Measurements from ENCODE around the gene PAK6.

The PAK6 gene

DNA sequence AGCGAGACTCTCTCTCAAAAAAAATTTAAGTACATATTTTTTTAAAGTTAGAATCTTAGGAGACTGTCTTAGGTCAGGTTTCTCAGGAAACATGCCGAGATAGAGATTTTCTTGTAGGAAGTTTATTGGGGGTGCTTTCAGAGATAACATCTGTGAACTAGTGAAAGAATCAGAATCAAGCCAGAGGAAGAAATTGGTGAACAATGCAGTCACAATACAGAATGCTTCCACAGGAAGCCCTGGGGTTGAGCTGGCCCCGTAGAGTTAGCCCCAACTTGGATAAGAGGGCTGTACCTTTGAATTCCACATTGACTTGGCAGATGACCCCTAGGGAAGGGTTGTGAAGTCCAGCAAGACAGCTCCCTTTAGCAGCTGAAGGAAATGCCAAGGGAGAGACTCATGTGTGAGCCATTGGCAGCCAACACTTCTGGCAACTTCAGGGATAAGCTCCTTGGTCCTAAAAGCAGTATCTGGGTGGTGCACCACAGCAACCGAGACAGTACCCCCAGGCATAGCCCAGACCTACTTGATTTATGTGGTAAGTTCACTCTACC lies 75.9 kb downstream of the PAK6 start:
- Histone ChIP-seq H3K9ac (ENCODE audit: low read length) (no peak overlapping the region), H3K27me3 (ENCODE audit: control insufficient read depth, insufficient read depth, low read length) (peaks cover 7% of the 10 kb centered on the region), H3K4me3 (ENCODE audit: low read length) (no peak overlapping the region), H3K4me1 (ENCODE audit: control insufficient read depth, insufficient read depth, low read length) (peaks cover 6% of the 10 kb centered on the region), H3K9me3 (ENCODE audit: control insufficient read depth, low read length) (no peaks in the 10 kb centered on the region), H3K36me3 (ENCODE audit: control insufficient read depth, insufficient read depth, low read length) (no peaks in the 10 kb centered on the region)

DNA sequence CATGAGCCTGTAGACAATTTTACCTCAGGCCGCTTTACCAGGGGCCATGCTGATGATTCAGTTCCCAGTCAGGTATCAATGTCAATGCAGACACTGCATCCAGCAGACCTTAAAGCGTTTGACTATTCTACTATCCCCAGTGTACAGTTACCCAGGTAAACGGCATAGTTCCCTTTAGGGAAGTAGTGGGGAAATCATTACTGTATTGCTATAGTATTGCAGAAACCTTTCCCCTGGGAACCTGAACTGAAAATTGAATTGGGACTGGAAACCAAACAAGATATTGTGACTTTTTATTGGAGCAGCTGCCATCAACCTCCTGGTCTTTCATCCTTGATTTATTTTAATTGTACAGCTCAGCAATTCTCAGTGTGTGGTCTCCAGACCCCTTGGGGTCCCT lies 78.1 kb downstream of the PAK6 start:
- no peaks in the 10 kb centered on the region for H3K9me3 ChIP-seq (ENCODE audit: control insufficient read depth, low read length)
- no peak overlapping the region for H3K4me3 ChIP-seq (ENCODE audit: low read length)
- peaks cover 6% of the 10 kb centered on the region for H3K4me1 ChIP-seq (ENCODE audit: control insufficient read depth, insufficient read depth, low read length)
- H3K9ac ChIP-seq (ENCODE audit: low read length), result no peak overlapping the region
- no peaks in the 10 kb centered on the region for H3K27me3 ChIP-seq (ENCODE audit: control insufficient read depth, insufficient read depth, low read length)
- no peaks in the 10 kb centered on the region for H3K36me3 ChIP-seq (ENCODE audit: control insufficient read depth, insufficient read depth, low read length)

DNA sequence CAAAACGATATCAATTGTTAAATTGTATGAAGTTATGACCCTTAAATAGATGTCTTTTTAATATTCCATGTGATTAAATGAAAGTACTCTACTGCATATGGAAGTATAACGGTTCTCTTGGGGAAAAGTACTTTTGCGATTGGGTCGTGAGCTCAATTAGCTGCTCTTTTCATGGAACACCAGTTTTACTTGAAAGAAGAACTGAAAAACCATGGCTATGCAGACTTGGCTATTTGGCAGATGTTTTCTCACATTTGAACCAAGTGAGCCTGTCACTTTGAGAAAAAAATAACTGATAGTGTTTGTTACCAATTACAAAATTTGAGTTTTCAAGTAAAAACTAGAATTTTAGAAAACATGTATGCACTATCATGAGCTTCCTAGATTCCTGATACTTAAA lies 78.7 kb downstream of the PAK6 start:
- Histone ChIP-seq H3K9ac (ENCODE audit: low read length) (no peak overlapping the region), H3K36me3 (ENCODE audit: control insufficient read depth, insufficient read depth, low read length) (no peaks in the 10 kb centered on the region), H3K9me3 (ENCODE audit: control insufficient read depth, low read length) (no peaks in the 10 kb centered on the region), H3K4me1 (ENCODE audit: control insufficient read depth, insufficient read depth, low read length) (peaks cover 8% of the 10 kb centered on the region), H3K27me3 (ENCODE audit: control insufficient read depth, insufficient read depth, low read length) (no peaks in the 10 kb centered on the region), H3K4me3 (ENCODE audit: low read length) (no peak overlapping the region)

DNA sequence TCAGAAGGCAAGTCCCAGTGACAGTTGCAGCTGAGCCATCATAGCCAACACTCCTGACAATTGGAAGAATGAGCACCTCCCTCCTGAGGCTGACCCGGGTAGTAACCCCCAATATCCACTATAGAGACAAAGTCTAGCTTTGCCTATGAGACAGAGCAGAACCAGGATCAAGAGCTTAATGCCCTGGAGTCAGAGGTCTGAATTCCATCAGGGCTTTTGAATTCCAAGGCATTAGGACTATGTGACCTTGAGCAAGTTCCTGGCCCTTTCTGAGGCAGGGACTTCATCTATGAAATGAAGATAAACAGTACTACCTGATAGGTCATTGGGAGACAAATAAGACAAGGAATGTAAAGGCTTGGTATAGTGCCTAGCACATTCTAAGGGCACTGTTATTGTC lies 81.5 kb downstream of the PAK6 start:
- H3K9me3 ChIP-seq (ENCODE audit: control insufficient read depth, low read length), result no peaks in the 10 kb centered on the region
- no peak overlapping the region for H3K9ac ChIP-seq (ENCODE audit: low read length)
- H3K36me3 ChIP-seq (ENCODE audit: control insufficient read depth, insufficient read depth, low read length), result no peaks in the 10 kb centered on the region
- no peaks in the 10 kb centered on the region for H3K27me3 ChIP-seq (ENCODE audit: control insufficient read depth, insufficient read depth, low read length)
- H3K4me1 ChIP-seq (ENCODE audit: control insufficient read depth, insufficient read depth, low read length), result peaks cover 20% of the 10 kb centered on the region
- no peak overlapping the region for H3K4me3 ChIP-seq (ENCODE audit: low read length)

DNA sequence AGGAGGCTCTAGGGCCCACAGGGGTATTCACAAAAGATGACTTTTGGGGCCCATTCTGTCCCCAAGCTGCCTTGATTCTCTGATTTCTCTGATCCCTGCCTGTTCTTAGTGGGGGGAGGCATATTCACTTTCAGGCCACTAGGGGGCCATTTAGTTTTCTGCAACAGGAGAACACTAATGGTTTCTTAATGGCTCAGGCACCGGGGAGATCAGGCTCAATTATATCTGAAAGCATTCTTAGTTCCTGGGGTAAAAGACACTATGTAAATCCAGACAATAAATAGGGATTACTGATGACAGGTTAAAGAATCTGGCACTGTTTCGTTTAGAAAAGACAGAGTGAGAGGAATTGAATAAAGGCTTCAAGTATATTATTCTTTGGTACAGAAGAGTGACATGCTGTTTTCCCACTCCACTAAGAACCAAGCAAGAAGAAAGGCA lies 82.1 kb downstream of the PAK6 start:
- H3K4me3 ChIP-seq (ENCODE audit: low read length), result no peak overlapping the region
- peaks cover 25% of the 10 kb centered on the region for H3K4me1 ChIP-seq (ENCODE audit: control insufficient read depth, insufficient read depth, low read length)
- H3K9me3 ChIP-seq (ENCODE audit: control insufficient read depth, low read length), result no peaks in the 10 kb centered on the region
- H3K27me3 ChIP-seq (ENCODE audit: control insufficient read depth, insufficient read depth, low read length), result no peaks in the 10 kb centered on the region
- no peaks in the 10 kb centered on the region for H3K36me3 ChIP-seq (ENCODE audit: control insufficient read depth, insufficient read depth, low read length)
- H3K9ac ChIP-seq (ENCODE audit: low read length), result no peak overlapping the region

DNA sequence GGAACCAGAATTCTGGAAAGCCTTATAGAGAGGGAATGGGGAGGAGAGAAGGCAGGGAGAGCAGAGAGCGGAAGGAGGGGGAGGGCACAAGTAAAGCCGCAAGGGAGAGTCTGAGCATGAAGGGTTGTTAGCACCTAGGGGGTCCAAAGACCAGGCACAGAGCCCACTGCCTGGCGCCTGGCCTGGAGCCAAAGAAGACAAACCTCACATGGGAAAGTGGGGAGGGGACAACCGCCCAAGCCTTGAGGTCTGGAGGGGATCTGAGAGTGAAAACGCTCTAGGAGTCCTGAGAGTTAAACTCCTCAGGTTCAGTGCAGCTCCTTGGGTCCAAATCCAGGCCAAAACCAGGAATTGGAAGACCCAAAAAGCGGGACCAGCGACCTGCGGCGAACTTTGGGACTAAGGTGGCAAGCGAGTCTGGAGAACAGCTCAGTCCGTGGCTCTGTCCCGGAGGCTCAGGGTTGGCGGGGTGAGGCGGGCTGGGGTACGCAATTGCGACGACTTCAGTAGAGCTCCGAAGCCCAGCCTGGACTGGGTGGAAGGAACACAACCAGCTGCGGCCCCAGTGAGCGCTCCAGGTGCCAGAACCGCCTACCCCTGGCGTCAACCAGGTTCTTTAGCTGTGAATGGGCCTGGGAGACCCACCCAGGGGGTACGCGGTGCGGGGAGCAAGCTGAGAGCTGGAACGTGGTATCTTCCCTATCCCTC lies 83.8 kb downstream of the PAK6 start:
- Histone ChIP-seq H3K9me3 (ENCODE audit: control insufficient read depth, low read length) (no peaks in the 10 kb centered on the region), H3K9ac (ENCODE audit: low read length) (no peak overlapping the region), H3K36me3 (ENCODE audit: control insufficient read depth, insufficient read depth, low read length) (no peaks in the 10 kb centered on the region), H3K4me3 (ENCODE audit: low read length) (no peak overlapping the region), H3K27me3 (ENCODE audit: control insufficient read depth, insufficient read depth, low read length) (no peaks in the 10 kb centered on the region), H3K4me1 (ENCODE audit: control insufficient read depth, insufficient read depth, low read length) (peaks cover 25% of the 10 kb centered on the region)

DNA sequence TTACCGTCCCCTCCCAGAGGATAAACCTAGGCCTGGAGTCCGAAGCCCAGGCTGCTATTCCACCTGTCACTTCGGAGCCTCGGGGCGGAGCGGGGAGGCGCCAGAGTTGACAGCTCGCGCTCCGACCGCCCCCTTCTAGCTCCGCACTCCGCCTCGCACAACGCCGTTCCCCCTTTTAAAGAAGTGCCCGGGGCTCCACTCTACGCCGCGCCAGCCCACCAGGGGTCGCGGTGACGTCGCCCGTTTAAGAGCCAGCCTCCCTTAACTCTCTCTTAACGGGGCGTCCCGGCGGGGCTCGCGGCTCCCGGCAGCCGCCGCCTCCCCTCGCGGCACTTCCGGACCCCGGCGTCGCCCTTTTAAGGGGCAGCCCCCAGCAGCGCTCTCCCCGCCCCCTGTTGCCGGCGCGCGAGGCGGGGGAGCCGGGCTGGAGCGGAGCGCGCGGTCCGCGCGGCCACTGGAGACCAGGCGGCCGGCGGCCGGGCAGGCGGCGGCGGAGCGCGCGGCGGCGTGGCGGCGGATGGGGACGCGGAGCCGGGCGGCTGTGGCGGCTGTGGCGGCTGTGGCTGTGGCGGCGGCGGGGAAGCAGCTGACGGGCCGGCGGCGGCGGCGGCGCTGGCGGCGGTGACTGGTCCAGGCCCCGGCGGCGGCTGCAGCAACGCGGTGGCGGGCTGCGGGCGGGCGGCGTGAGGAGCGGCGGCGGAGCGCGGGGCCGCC lies 84.5 kb downstream of the PAK6 start, which contains the start of gene INAFM2:
Gene INAFM2 (plus strand): TSS at position 454 of the 714 bp plus-strand sequence. CDS start 364 bp downstream, outside the sequence.
- Histone ChIP-seq H3K4me3 (ENCODE audit: low read length) (peak within 1 kb of the TSS; percentile 24), H3K36me3 (ENCODE audit: control insufficient read depth, insufficient read depth, low read length) (no peaks in the 10 kb centered on the region), H3K4me1 (ENCODE audit: control insufficient read depth, insufficient read depth, low read length) (peaks cover 25% of the 10 kb centered on the region), H3K9me3 (ENCODE audit: control insufficient read depth, low read length) (no peaks in the 10 kb centered on the region), H3K9ac (ENCODE audit: low read length) (peak within 1 kb of the TSS; percentile 48), H3K27me3 (ENCODE audit: control insufficient read depth, insufficient read depth, low read length) (no peaks in the 10 kb centered on the region)

DNA sequence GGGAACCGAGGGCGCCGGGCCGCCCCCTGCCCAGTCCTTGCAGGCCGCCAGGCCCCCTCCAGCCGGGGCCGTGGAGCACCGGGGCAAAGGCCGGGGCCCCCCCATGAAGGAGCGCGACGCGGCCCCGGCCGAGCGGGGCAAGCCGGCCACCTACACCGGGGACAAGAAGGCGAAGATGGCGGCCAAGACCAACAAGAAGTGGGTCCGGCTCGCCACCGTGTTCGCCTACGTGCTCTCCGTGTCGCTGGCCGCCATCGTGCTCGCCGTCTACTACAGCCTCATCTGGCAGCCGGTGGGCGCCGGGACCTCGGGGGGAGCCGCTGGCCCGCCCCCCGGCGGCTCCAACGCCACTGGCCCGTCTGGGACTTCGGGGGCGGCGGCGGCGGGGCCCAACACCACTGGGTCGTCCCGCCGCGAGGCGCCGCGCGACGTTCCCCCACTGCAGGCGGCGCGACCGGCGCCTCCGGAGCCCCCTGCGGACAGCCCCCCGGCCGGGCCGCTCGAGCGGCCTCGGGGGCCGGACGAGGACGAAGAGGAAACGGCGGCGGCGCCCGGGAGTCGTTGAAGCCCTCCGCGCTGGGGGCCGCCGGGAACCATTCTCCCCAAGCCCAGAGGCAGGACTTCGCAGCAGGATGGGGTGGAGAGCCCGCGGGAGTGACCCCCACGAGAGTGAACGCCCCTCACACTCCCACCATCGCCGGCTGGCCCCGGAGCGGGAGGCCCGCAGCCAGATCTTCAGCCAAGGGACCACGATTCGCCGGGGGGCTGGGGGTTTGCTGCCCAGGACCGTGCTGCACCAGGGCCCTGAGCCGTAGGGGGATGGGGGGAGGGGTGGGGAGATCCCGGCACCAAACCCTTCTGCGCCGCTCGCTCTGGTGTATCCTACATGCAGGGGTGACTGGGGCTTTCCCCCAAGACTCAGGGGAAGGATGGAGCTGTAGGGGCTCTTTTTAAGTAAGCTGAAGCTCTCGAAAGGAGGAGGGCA lies 85.4 kb downstream of the PAK6 start:
- Histone ChIP-seq H3K9ac (ENCODE audit: low read length) (peak overlapping the region; percentile 48), H3K4me1 (ENCODE audit: control insufficient read depth, insufficient read depth, low read length) (peaks cover 25% of the 10 kb centered on the region), H3K9me3 (ENCODE audit: control insufficient read depth, low read length) (no peaks in the 10 kb centered on the region), H3K27me3 (ENCODE audit: control insufficient read depth, insufficient read depth, low read length) (no peaks in the 10 kb centered on the region), H3K36me3 (ENCODE audit: control insufficient read depth, insufficient read depth, low read length) (no peaks in the 10 kb centered on the region), H3K4me3 (ENCODE audit: low read length) (peak overlapping the region; percentile 24)

DNA sequence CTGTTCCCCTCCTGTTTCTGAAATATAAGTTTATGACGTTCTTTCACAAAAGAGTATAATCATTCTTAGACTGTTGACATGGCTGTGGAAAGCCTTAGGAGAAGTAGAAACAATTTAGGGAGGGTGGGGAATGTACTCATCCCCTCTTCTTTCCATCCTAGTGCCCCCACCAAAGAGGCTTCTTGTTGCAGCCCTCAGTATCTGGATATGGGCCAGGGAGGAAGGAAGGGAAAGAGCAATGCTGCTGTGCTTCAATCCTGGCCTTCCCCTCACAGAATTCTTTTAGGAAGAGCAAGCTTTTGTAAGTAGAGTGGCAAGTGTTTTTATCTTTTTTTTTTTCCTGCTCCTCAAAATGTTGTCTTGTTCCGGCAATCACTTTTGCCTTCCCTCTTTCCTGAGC lies 86.3 kb downstream of the PAK6 start:
- Histone ChIP-seq H3K4me1 (ENCODE audit: control insufficient read depth, insufficient read depth, low read length) (peaks cover 25% of the 10 kb centered on the region), H3K9me3 (ENCODE audit: control insufficient read depth, low read length) (no peaks in the 10 kb centered on the region), H3K4me3 (ENCODE audit: low read length) (no peak overlapping the region), H3K36me3 (ENCODE audit: control insufficient read depth, insufficient read depth, low read length) (no peaks in the 10 kb centered on the region), H3K9ac (ENCODE audit: low read length) (peak overlapping the region; percentile 48), H3K27me3 (ENCODE audit: control insufficient read depth, insufficient read depth, low read length) (no peaks in the 10 kb centered on the region)

DNA sequence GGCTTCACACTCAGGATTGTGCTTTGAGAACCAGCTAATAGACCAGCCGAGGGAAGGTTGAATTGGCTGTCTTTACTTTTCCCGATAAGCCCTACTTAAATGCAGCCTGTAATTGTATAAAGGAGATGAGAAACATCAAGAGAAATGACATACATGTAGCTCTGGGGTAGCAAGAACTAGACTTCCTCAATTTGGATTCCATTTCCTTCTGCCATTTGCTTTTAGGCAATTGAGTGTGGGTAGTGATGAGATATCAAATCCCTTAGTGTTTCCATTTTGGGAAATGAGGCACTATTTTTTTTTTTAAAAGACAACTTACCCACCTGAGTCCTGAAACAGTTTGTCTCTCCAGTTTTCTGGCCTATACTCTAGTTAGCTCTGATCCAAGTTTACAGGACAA lies 86.8 kb downstream of the PAK6 start:
- Histone ChIP-seq H3K9ac (ENCODE audit: low read length) (no peak overlapping the region), H3K4me3 (ENCODE audit: low read length) (no peak overlapping the region), H3K27me3 (ENCODE audit: control insufficient read depth, insufficient read depth, low read length) (no peaks in the 10 kb centered on the region), H3K36me3 (ENCODE audit: control insufficient read depth, insufficient read depth, low read length) (no peaks in the 10 kb centered on the region), H3K4me1 (ENCODE audit: control insufficient read depth, insufficient read depth, low read length) (peaks cover 25% of the 10 kb centered on the region), H3K9me3 (ENCODE audit: control insufficient read depth, low read length) (no peaks in the 10 kb centered on the region)

All from mucosa of stomach (tissue), 1 donor.